KOPT-K1 (cell line): ENCODE measurements around the gene BEND6.

Source experiments
- H3K27ac ChIP-seq: fragments of 200-600 bp; sonication (generic); 2 replicates; pipeline ENCODE4 v1.5.1; 2016; ENCODE audit warnings: antibody characterized with exemption, mild to moderate bottlenecking, low read depth, low read length; ENCODE audit not compliant: poor library complexity, severe bottlenecking
- H3K36me3 ChIP-seq: fragments of 200-600 bp; sonication (generic); 2 replicates; pipeline ENCODE4 v1.5.1; 2017; ENCODE audit warnings: antibody characterized with exemption, mild to moderate bottlenecking, low read length, moderate library complexity; ENCODE audit not compliant: insufficient read depth
- H3K9me3 ChIP-seq: fragments of 200-600 bp; sonication (generic); 2 replicates; pipeline ENCODE4 v1.5.1; 2017; ENCODE audit warnings: antibody characterized with exemption, low read length, mild to moderate bottlenecking; ENCODE audit not compliant: insufficient read depth, poor library complexity, severe bottlenecking

Gene BEND6

GRCh38 chr6:56954403-56955170 is at the start of gene BEND6:
BEND6 (plus strand) TSS chr6:56955107; CDS start chr6:56981811, 26,704 bp downstream.
- Histone ChIP-seq H3K27ac (peak within 1 kb of the TSS; percentile 36), H3K9me3 (no peaks in the 10 kb centered on the region), H3K36me3 (no peaks in the 10 kb centered on the region)

DNA sequence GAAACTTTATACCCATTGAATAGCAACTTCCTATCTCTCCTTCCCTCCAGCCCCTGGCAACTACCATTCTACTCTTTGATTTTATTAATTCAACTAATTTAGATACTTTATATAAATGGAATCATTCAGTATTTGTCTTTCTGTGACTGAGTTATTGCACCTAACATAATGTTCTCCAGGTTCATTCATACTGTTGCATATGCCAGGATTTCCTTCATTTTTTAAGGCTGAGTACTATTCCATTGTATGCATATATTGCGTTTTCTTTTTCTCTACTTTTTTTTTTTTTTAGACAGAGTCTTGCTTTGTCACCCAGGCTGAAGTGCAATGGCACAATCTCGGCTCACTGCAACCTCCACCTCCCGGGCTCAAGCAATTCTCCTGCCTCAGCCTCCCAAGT is 49.5 kb upstream of the BEND6 start:
- Histone ChIP-seq H3K9me3 (no peaks in the 10 kb centered on the region), H3K36me3 (no peaks in the 10 kb centered on the region), H3K27ac (no peak overlapping the region)

DNA sequence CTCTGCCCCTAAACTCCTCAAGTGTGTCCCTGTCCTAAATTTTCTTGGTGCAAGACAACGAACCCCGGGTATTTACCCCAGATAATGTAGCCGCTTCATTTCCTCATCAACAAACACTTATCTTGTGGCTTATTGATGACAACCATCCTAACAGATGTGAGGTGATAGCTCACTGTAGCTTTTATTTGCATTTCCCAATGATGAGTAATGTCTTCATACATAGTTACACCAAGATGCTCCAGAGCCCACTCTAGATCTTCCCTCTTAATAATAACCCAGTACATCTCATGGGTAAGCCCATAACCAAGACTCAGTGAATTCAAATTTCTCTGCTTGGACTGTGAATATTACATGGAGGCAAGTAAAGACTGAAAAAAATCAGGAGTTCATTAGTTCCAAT is 48.2 kb upstream of the BEND6 start:
- no peak overlapping the region for H3K27ac ChIP-seq
- H3K36me3 ChIP-seq, result no peaks in the 10 kb centered on the region
- no peaks in the 10 kb centered on the region for H3K9me3 ChIP-seq

- Histone ChIP-seq H3K36me3 (no peaks in the 10 kb centered on the region), H3K9me3 (no peaks in the 10 kb centered on the region), H3K27ac (no peak overlapping the region)
Measured at GRCh38 chr6:56909115-56909907, 45.6 kb upstream of the BEND6 start.

DNA sequence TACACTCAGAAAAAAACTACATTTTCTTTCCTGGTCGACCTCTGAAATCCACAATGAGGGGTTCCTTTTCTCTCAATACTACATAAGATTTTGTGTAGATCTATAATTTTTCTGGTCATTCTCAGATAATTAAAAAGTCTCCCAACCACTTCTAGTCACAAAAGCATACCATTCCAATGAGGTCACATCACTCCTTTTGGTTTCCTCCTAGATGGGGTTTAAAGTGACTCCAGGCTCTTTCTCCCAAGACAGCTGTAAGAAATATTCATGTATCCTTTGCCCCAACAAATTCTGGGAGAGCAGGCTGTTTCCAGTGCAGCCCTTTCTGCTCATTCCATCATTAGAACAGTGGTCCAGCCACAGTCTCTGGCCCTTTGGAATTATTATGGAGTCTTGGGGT is 43.1 kb upstream of the BEND6 start:
- H3K27ac ChIP-seq, result no peak overlapping the region
- no peaks in the 10 kb centered on the region for H3K36me3 ChIP-seq
- no peaks in the 10 kb centered on the region for H3K9me3 ChIP-seq

GRCh38 chr6:56913285-56914074 is 41.4 kb upstream of the BEND6 start:
- no peak overlapping the region for H3K27ac ChIP-seq
- no peaks in the 10 kb centered on the region for H3K9me3 ChIP-seq
- no peaks in the 10 kb centered on the region for H3K36me3 ChIP-seq

DNA sequence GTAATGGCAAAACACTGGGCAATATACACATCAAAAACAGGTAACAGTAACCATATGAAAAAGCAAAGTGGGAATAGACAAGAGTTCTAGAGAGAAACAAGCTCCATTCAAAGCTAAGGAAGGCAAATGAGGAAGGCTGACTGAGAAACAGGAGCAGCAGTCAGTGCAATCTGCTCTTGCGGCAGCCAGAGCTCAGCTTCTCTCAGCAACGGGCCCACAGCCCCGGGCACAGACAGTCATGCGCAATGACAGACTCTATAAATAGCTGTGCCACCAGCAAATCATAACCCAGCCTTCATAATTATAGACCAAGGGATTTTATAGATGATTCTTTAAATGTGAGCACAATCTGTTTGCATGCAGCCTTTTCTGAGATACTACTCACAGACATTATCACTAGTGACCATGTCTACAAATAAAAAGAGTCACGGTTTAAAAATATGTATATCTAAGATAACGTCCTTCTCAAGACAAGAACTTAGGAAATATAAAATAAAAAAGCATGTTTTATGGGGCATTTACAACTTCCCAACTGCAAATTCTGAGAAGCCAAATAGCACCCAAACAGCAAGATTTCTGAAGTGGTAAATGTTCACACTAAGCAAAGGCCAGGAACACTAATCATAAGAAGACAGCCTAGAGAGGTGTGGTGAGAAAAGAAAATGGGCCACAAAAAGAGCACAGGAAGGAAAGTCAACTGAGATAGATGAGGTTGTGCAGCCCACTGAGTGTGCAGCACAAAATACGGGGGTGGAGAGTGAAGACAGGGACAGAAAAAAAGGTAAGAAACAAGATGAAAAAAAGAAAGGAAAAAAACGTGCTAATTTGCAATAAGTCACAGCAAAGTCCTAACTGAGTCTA is 39.9 kb upstream of the BEND6 start:
- H3K36me3 ChIP-seq, result no peaks in the 10 kb centered on the region
- H3K9me3 ChIP-seq, result no peaks in the 10 kb centered on the region
- no peak overlapping the region for H3K27ac ChIP-seq

GRCh38 chr6:56915832-56916231 is 39.1 kb upstream of the BEND6 start:
- no peak overlapping the region for H3K27ac ChIP-seq
- H3K36me3 ChIP-seq, result no peaks in the 10 kb centered on the region
- H3K9me3 ChIP-seq, result no peaks in the 10 kb centered on the region

DNA sequence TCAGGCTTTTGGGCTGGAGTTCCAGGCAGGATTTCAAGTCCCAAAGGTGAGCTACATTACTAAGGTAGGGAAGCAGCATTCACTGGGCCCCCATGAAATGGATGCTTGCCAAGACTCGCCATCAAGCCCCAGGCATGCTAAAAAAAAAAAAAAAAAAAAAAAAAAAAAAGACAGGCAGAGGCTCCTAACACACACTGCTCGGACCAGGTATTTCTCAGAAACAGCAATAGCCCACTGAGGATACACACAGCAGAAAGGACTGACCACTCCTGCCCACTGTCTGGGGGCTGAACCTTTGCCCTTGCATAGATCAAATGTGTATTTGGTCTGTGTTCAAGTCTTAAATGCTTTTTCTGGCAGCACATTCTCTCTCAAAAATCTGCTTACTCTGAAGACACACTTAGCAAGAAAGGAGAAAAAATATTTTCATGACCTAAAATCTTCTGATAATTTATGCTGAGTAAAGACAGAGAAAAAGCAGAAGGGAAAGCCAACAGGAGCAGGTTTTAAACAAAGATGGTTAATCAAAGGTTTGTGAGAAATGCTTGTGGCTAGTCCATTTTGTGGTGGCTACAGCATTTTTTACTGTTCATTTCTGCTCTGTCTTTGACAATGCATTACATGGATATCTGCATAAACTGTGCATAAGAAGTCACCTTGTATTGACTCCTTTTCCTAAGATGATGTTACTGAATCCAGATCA is 37.9 kb upstream of the BEND6 start:
- H3K36me3 ChIP-seq, result no peaks in the 10 kb centered on the region
- H3K27ac ChIP-seq, result no peak overlapping the region
- H3K9me3 ChIP-seq, result no peaks in the 10 kb centered on the region

- no peak overlapping the region for H3K27ac ChIP-seq
- H3K9me3 ChIP-seq, result no peaks in the 10 kb centered on the region
- H3K36me3 ChIP-seq, result no peaks in the 10 kb centered on the region
Measured at GRCh38 chr6:56922645-56923044, 32.3 kb upstream of the BEND6 start.

DNA sequence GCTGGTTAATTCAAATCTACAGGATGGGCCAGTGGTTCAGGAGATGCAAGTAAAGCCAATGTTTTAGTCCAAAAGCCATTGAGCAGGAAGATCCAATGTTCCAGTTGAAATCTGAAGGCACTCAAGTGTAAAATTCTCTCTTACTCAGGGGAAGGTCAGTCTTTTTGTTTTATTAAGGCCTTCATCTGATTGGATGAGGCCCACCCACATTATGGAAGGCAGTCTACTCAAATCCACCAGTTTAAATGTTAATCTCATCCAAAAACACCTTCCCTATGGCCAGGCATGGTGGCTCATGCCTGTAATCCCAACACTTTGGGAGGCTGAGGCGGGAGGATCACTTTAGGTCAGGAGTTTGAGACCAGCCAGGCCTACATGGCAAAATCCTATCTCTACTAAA is 31.3 kb upstream of the BEND6 start:
- Histone ChIP-seq H3K9me3 (no peaks in the 10 kb centered on the region), H3K36me3 (no peaks in the 10 kb centered on the region), H3K27ac (no peak overlapping the region)

DNA sequence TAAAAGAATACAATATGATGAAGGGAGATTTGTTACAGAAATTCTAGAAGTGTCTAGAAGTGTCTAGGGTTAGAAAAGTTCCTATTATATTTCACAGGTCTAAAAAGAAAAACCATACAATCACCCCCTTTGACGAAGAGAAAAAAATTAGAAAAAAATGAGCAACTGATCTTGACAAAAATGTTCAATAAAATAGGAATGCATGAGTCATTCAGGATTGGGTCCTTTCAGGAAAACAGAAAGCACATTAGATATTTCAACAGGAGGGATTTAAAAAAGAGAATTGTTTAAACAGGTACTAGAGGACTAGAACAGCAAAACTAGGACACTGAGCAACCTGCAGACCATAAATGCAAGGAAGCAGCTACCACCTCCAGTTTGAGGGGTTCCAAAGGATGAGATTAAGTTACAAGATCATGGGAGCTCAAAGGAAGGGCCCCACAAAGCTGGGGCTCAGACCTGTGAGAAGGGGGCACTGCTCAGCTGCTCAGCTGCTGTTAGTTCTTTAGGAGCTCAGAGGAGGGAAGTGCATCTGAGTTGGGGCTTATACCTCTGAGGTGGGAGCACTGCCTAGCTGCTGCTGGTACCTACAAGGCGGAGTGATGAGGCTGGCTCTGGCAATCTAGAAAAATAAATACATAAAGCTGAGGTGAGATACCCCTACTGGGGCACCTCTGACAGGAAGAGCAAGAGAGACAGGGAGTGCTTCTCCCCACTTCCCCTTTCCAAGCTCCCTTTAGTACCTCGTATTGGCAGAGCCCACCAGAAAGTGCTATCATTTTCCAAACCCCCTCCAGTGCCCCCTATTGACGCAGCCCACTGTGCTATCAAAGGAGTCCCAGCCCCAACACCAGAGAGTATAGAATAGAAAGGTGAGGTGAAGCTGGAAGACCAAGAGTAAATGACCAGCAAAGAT is 27.1 kb upstream of the BEND6 start:
- H3K27ac ChIP-seq, result no peak overlapping the region
- no peaks in the 10 kb centered on the region for H3K9me3 ChIP-seq
- H3K36me3 ChIP-seq, result no peaks in the 10 kb centered on the region

DNA sequence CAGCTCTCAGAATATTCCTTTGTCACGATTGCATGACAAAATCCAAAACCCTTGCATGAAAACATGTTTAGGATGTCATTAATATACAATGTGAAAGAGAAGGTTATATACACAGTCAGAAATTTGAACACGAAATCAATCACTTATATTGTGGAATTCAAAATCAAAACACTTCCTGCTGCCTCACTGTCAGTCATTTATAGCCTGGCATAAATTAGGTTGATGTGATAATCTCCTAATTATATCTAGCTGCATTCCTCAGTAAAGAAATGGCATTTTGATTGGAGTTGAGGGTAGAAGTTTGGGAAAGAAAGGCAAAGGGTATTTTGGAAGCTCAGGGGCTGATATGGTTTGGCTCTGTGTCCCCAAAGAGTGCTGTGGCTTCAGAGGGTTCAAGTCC is 24.1 kb upstream of the BEND6 start:
- H3K36me3 ChIP-seq, result no peaks in the 10 kb centered on the region
- H3K9me3 ChIP-seq, result no peaks in the 10 kb centered on the region
- no peak overlapping the region for H3K27ac ChIP-seq
